Kidney glomerular epithelial cell (primary cell): ENCODE data around the gene FOXN4.

Experiments used
- DNase-seq: peaks from one replicate; lab custom pipeline; 2025; lab: John Stamatoyannopoulos, UW

Gene FOXN4

GRCh38 chr12:109258201-109258600 lies 50.9 kb downstream of the FOXN4 start:
- no peak for DNase-seq

- no peak for DNase-seq
Measured at GRCh38 chr12:109256011-109256410, 53.1 kb downstream of the FOXN4 start.

- no peak for DNase-seq
Measured at GRCh38 chr12:109255377-109255776, 53.7 kb downstream of the FOXN4 start.

GRCh38 chr12:109253913-109254544 lies 55.1 kb downstream of the FOXN4 start:
- DNase-seq: no peak

GRCh38 chr12:109252799-109253198 lies 56.3 kb downstream of the FOXN4 start:
- DNase-seq: no peak

- no peak for DNase-seq
Measured at GRCh38 chr12:109250523-109250922, 58.6 kb downstream of the FOXN4 start.

- DNase-seq: no peak
Measured at GRCh38 chr12:109247831-109248654, 61.0 kb downstream of the FOXN4 start.

- no peak for DNase-seq
Measured at GRCh38 chr12:109246221-109246620, 62.9 kb downstream of the FOXN4 start.

GRCh38 chr12:109244073-109244472 lies 65.0 kb downstream of the FOXN4 start:
- DNase-seq: no peak

GRCh38 chr12:109241936-109242335 lies 67.1 kb downstream of the FOXN4 start:
- no peak for DNase-seq

- no peak for DNase-seq
Measured at GRCh38 chr12:109240365-109240764, 68.7 kb downstream of the FOXN4 start.

GRCh38 chr12:109239691-109240090 lies 69.4 kb downstream of the FOXN4 start:
- no peak for DNase-seq

GRCh38 chr12:109239179-109239578 lies 69.9 kb downstream of the FOXN4 start:
- no peak for DNase-seq

- DNase-seq: no peak
Measured at GRCh38 chr12:109236257-109236656, 72.8 kb downstream of the FOXN4 start.

- DNase-seq: no peak
Measured at GRCh38 chr12:109234012-109234411, 75.1 kb downstream of the FOXN4 start.

GRCh38 chr12:109232731-109233130 lies 76.4 kb downstream of the FOXN4 start:
- DNase-seq: no peak

GRCh38 chr12:109230193-109230592 lies 78.9 kb downstream of the FOXN4 start:
- no peak for DNase-seq

- no peak for DNase-seq
Measured at GRCh38 chr12:109228664-109229063, 80.4 kb downstream of the FOXN4 start.
